ENCODE measurements around the gene SNRNP35. TPM values are rescaled to one million over a fixed set of nuclear protein-coding genes. Genes with fewer than 3 reads are reported as not detected.
A peak's percentile ranks its signal among the peaks of the same experiment; 100 is the strongest.

Gene SNRNP35
- total and polyA plus RNA-seq, 9 of the 15 experiments (the other 6 are each of a cell fraction or from before 2014, with no cell fraction given), result 17.7 to 41.0 (median 25.5) TPM

GRCh38 chr12:123457980-123458779, at the start of gene SNRNP35 (continued):
- no peak for TF ChIP-seq HBP1 (CRISPR knock-in tag; IDR thresholded peaks at IDR 0.05)
- TF ChIP-seq CREBBP (IDR thresholded peaks at IDR 0.05; ENCODE audit: low read depth, low read length), result no peak
- no peak for TF ChIP-seq TCF7L2 (IDR thresholded peaks at IDR 0.05; ENCODE audit: low read depth, low read length)
- TF ChIP-seq MYBL2 (IDR thresholded peaks at IDR 0.05; ENCODE audit: low read depth), result no peak; the same call in 1 of the 2 replicates
- no peak for TF ChIP-seq MYBL2 (CRISPR knock-in tag; IDR thresholded peaks at IDR 0.05; ENCODE audit: borderline replicate concordance)
- TF ChIP-seq RBFOX2 (IDR thresholded peaks at IDR 0.05; ENCODE audit: low read depth, low read length), result peak; percentile 92
- TF ChIP-seq, protein P1, sequence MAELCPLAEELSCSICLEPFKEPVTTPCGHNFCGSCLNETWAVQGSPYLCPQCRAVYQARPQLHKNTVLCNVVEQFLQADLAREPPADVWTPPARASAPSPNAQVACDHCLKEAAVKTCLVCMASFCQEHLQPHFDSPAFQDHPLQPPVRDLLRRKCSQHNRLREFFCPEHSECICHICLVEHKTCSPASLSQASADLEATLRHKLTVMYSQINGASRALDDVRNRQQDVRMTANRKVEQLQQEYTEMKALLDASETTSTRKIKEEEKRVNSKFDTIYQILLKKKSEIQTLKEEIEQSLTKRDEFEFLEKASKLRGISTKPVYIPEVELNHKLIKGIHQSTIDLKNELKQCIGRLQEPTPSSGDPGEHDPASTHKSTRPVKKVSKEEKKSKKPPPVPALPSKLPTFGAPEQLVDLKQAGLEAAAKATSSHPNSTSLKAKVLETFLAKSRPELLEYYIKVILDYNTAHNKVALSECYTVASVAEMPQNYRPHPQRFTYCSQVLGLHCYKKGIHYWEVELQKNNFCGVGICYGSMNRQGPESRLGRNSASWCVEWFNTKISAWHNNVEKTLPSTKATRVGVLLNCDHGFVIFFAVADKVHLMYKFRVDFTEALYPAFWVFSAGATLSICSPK (IDR thresholded peaks at IDR 0.05; ENCODE audit: borderline replicate concordance), result peak; percentile 37; the same call in 1 of the 2 replicates
- no peak for TF ChIP-seq SREBF1 (IDR thresholded peaks at IDR 0.05; ENCODE audit: borderline replicate concordance, low read depth, low read length)
- TF ChIP-seq CBX3 (IDR thresholded peaks at IDR 0.05; ENCODE audit: borderline replicate concordance in 1 of 2, low read length in 2 of 2), result peak in 1 of 2 experiments; percentile 43; a peak in 1 of 3 replicates
- no peak for TF ChIP-seq ZKSCAN8 (CRISPR knock-in tag; IDR thresholded peaks at IDR 0.05)
- TF ChIP-seq, protein P2, sequence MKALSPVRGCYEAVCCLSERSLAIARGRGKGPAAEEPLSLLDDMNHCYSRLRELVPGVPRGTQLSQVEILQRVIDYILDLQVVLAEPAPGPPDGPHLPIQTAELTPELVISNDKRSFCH (CRISPR knock-in tag; IDR thresholded peaks at IDR 0.05), result no peak
- TF ChIP-seq, protein P2 (tag; IDR thresholded peaks at IDR 0.05), result peak; percentile 96
- no peak for TF ChIP-seq ZNF436 (CRISPR knock-in tag; IDR thresholded peaks at IDR 0.05)
- peak; percentile 50; the same call in 1 of the 2 replicates for TF ChIP-seq ZBTB9 (CRISPR knock-in tag; IDR thresholded peaks at IDR 0.05)
- TF ChIP-seq GATA2 (CRISPR knock-in tag; IDR thresholded peaks at IDR 0.05), result no peak
- no peak for TF ChIP-seq KLF1 (tag; IDR thresholded peaks at IDR 0.05)
- peak; percentile 1; the same call in 1 of the 2 replicates for TF ChIP-seq PHB (CRISPR knock-in tag; IDR thresholded peaks at IDR 0.05)
- TF ChIP-seq HDGF (IDR thresholded peaks at IDR 0.05), result no peak
- TF ChIP-seq ZNF408 (CRISPR knock-in tag; IDR thresholded peaks at IDR 0.05; ENCODE audit: low read depth), result no peak
- peak; percentile 77 for TF ChIP-seq CREM (IDR thresholded peaks at IDR 0.05; ENCODE audit: low read depth)
- TF ChIP-seq MYNN (IDR thresholded peaks at IDR 0.05), result no peak
- no peak for TF ChIP-seq MYNN (CRISPR knock-in tag; IDR thresholded peaks at IDR 0.05)
- TF ChIP-seq CEBPG (CRISPR knock-in tag; IDR thresholded peaks at IDR 0.05), result peak; percentile 46
- no peak for TF ChIP-seq CEBPG (tag; conservative IDR thresholded peaks at IDR 0.05 in 1 of 2, IDR thresholded peaks at IDR 0.05 in 1 of 2)
- no peak for TF ChIP-seq ASH1L (IDR thresholded peaks at IDR 0.05; ENCODE audit: borderline replicate concordance, low read depth, partially characterized antibody)

Data from K562 (cell line).